HepG2 (cell line): Measurements from ENCODE around the gene AJM1. TPM values are rescaled to one million over a fixed set of nuclear protein-coding genes. Genes with fewer than 3 reads are reported as not detected.

ENCODE experiments used
- AFF4 ChIP-seq: sonication (generic); formaldehyde crosslinking; IDR thresholded peaks from 2 replicates; pipeline ENCODE4 v1.4.0; 2020; ENCODE audit warnings: missing genetic modification reagents
- CEBPG ChIP-seq: IDR thresholded peaks from 2 replicates; pipeline ENCODE4 v1.6.1; 2016
- ELF1 ChIP-seq: sonication (generic); formaldehyde crosslinking; IDR thresholded peaks from 2 replicates; pipeline ENCODE4 v1.4.0; 2020; ENCODE audit warnings: missing genetic modification reagents
- JARID2 ChIP-seq: sonication (generic); formaldehyde crosslinking; IDR thresholded peaks from 2 replicates; pipeline ENCODE4 v1.8.1; 2023; ENCODE audit warnings: missing genetic modification reagents, inconsistent platforms; ENCODE audit not compliant: insufficient replicate concordance
- SETDB1 ChIP-seq: sonication (generic); formaldehyde crosslinking; IDR thresholded peaks from 2 replicates; pipeline ENCODE4 v1.5.1; 2020; ENCODE audit warnings: missing genetic modification reagents, mild to moderate bottlenecking, borderline replicate concordance
- SP1 ChIP-seq, 2 experiments: fragments of 450-650 bp in 1 of 2; sonication (generic) in 1 of 2; formaldehyde crosslinking in 1 of 2; IDR thresholded peaks; 2 replicates each; pipeline versions ENCODE4 v1.4.0 to v1.6.1; 2016 to 2020; ENCODE audit warnings: missing genetic modification reagents in 1 of 2
- SP5 ChIP-seq: IDR thresholded peaks from 2 replicates; pipeline ENCODE4 v1.6.1; 2016; ENCODE audit warnings: low read depth, borderline replicate concordance
- WIZ ChIP-seq: sonication (generic); formaldehyde crosslinking; IDR thresholded peaks from 2 replicates; pipeline ENCODE4 v1.5.1; 2020; ENCODE audit warnings: mild to moderate bottlenecking, missing genetic modification reagents
- ZNF207 ChIP-seq: fragments of 450-650 bp; IDR thresholded peaks from 2 replicates; pipeline ENCODE4 v1.6.1; 2016; ENCODE audit warnings: antibody characterized with exemption, borderline replicate concordance
- ZNF34 ChIP-seq: sonication (generic); formaldehyde crosslinking; IDR thresholded peaks from 2 replicates; pipeline ENCODE4 v1.4.0; 2020; ENCODE audit warnings: mild to moderate bottlenecking, missing genetic modification reagents, borderline replicate concordance
- ZNF343 ChIP-seq: sonication (generic); formaldehyde crosslinking; IDR thresholded peaks from 2 replicates; pipeline ENCODE4 v1.4.0; 2020; ENCODE audit warnings: mild to moderate bottlenecking, missing genetic modification reagents
- ZNF703 ChIP-seq: sonication (generic); formaldehyde crosslinking; IDR thresholded peaks from 2 replicates; pipeline ENCODE4 v1.5.1; 2020; ENCODE audit warnings: missing genetic modification reagents, mild to moderate bottlenecking, moderate library complexity, borderline replicate concordance
- ZNF766 ChIP-seq: sonication (generic); formaldehyde crosslinking; IDR thresholded peaks from 2 replicates; pipeline ENCODE4 v1.5.0; 2020; ENCODE audit warnings: missing genetic modification reagents, borderline replicate concordance
- ZSCAN20 ChIP-seq: sonication (generic); formaldehyde crosslinking; IDR thresholded peaks from 2 replicates; pipeline ENCODE4 v1.4.0; 2020; ENCODE audit warnings: missing genetic modification reagents, mild to moderate bottlenecking, borderline replicate concordance
- polyA plus RNA-seq, 8 experiments: library from polyadenylated mRNA; depleted of rRNA in 3 of 8; stranded (reverse) in 7 of 8; unstranded in 1 of 8; fragments of >200 nt; fragmentation: Illumina TruSeq in 4 of 8; extraction: Trizol in 4 of 8; gene quantifications; 2 replicates each; pipeline versions ENCODE4 v1.2.1 to v1.2.3, GENCODE V29; 2011 to 2016; ENCODE audit warnings: low read depth in 4 of 8, missing spikeins in 1 of 8, mixed read lengths in 1 of 8; ENCODE audit not compliant: insufficient read depth in 1 of 8
- total RNA-seq, 5 experiments: library from RNA; depleted of rRNA; stranded (reverse); fragments of >200 nt; fragmentation: Illumina TruSeq; extraction: Trizol; gene quantifications; 2 replicates each; pipeline ENCODE4 v1.2.3, GENCODE V29; 2016; ENCODE audit warnings: low read depth in 1 of 5

Gene AJM1
- total and polyA plus RNA-seq, 2 of the 13 experiments (the other 11 are each of a cell fraction or from before 2014, with no cell fraction given): 1.1 to 1.2 TPM

GRCh38 chr9:136840877-136841645 is 1.2 kb upstream of the AJM1 start (continued):
- TF ChIP-seq JARID2 (CRISPR knock-in tag) (no peak), ZSCAN20 (CRISPR knock-in tag) (no peak), WIZ (no peak), SP1 (IDR thresholded peaks at IDR 0.05) (no peak), SP1 (CRISPR knock-in tag; IDR thresholded peaks at IDR 0.05) (no peak), ELF1 (CRISPR knock-in tag) (no peak), ZNF207 (no peak), CEBPG (CRISPR knock-in tag) (no peak), SP5 (CRISPR knock-in tag) (peak; percentile 31), SETDB1 (CRISPR knock-in tag) (no peak), ZNF703 (CRISPR knock-in tag) (no peak; the same call in 1 of the 2 replicates), ZNF343 (no peak), AFF4 (CRISPR knock-in tag) (no peak), ZNF34 (CRISPR knock-in tag) (peak; percentile 87; the same call in 1 of the 2 replicates), ZNF766 (no peak)
